KG1 (cell line): Measurements from ENCODE around the gene PPHLN1.
A peak's percentile ranks its signal among the peaks of the same experiment; 100 is the strongest.

Experiments used
- DNase-seq: peaks from one replicate; lab custom pipeline; 2025; lab: John Stamatoyannopoulos, UW

Gene PPHLN1

GRCh38 chr12:42442888-42443287 is 116.9 kb downstream of the PPHLN1 start:
- no peak for DNase-seq

- DNase-seq = no peak
These were observed 118.4 kb downstream of the PPHLN1 start for GRCh38 chr12:42444192-42444943.

- no peak for DNase-seq
These were observed 119.9 kb downstream of the PPHLN1 start for GRCh38 chr12:42445891-42446290.

- no peak for DNase-seq
These were observed 120.8 kb downstream of the PPHLN1 start for GRCh38 chr12:42446761-42447160.

GRCh38 chr12:42447371-42447786 is 121.4 kb downstream of the PPHLN1 start:
- DNase-seq = no peak

- DNase-seq = no peak
These were observed 122.9 kb downstream of the PPHLN1 start for GRCh38 chr12:42448841-42449240.

GRCh38 chr12:42450248-42450647 is 124.3 kb downstream of the PPHLN1 start:
- no peak for DNase-seq

- DNase-seq = no peak
These were observed 132.6 kb downstream of the PPHLN1 start for GRCh38 chr12:42458575-42458974.

- no peak for DNase-seq
These were observed 133.4 kb downstream of the PPHLN1 start for GRCh38 chr12:42459336-42459847.

GRCh38 chr12:42462486-42462885 is 136.5 kb downstream of the PPHLN1 start:
- DNase-seq = no peak

GRCh38 chr12:42463671-42464070 is 137.7 kb downstream of the PPHLN1 start:
- DNase-seq = no peak

GRCh38 chr12:42468341-42468821 is 142.4 kb downstream of the PPHLN1 start:
- no peak for DNase-seq

- peak; percentile 60 for DNase-seq
These were observed 143.0 kb downstream of the PPHLN1 start for GRCh38 chr12:42468921-42469320.

GRCh38 chr12:42469355-42470175 is 143.6 kb downstream of the PPHLN1 start:
- peak; percentile 60 for DNase-seq

- no peak for DNase-seq
These were observed 146.4 kb downstream of the PPHLN1 start for GRCh38 chr12:42472376-42472775.

- no peak for DNase-seq
These were observed 147.2 kb downstream of the PPHLN1 start for GRCh38 chr12:42473130-42473529.

GRCh38 chr12:42473561-42473960 is 147.6 kb downstream of the PPHLN1 start:
- DNase-seq = no peak

- no peak for DNase-seq
These were observed 148.4 kb downstream of the PPHLN1 start for GRCh38 chr12:42474391-42474790.

GRCh38 chr12:42475106-42475505 is 149.1 kb downstream of the PPHLN1 start:
- no peak for DNase-seq

- DNase-seq = no peak
These were observed 152.0 kb downstream of the PPHLN1 start for GRCh38 chr12:42477941-42478340.

- DNase-seq = no peak
These were observed 155.4 kb downstream of the PPHLN1 start for GRCh38 chr12:42481368-42481767.

GRCh38 chr12:42482041-42482747 is 156.2 kb downstream of the PPHLN1 start:
- DNase-seq = no peak
